ENCODE data around the gene CHST15.

CHST15 gene

DNA sequence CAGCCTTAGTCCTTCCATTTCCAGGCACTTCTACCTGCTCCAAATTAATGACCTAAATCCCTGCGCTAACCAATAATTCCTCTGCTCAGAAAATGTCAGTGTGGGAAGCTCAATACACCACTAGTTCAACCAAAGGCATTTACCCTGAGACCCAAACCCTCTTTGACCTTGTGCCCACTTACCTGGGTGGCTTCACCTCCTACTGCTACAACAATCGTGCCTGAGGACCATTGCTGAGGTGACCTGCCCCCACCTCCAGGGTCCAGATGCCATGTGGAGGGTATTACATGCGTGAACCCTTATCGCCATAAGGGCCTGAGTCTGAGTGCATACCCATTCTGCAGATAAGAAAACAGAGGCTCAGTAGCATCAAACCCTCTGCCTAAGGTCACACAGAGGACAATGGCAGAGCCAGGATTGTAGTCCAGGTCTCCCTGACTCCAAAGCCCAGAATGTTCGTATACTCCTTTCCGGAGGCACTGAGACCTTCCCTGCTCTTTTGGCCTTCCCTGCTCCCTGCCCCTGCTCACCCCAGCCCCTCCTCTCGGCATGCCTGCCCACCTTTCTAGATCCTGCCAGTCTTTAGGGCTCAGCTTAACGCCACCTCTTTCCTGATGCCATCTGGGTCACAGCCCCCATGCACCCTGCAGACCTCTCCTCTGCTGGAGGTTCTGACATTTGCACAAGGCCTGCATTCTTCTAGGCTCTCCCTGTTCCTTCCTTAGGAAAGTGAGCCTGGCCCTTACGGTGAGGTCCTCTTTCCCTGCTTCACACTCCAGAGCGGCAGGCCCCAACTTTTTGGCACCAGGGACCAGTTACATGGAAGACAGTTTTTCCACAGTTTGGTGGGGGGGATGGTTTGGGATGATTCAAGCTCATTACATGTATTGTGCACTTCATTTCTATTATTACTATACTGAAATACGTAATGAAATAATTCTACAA, 94.9 kb downstream of the CHST15 start:
- H3K9ac ChIP-seq, result peak overlapping the region; percentile 16; the same call in 1 of the 2 replicates
- no peaks in the 10 kb centered on the region for H3K79me2 ChIP-seq (ENCODE audit: insufficient read depth, low read depth)
- no peaks in the 10 kb centered on the region for H3K36me3 ChIP-seq (ENCODE audit: insufficient read depth)
- TF ChIP-seq, protein P1, sequence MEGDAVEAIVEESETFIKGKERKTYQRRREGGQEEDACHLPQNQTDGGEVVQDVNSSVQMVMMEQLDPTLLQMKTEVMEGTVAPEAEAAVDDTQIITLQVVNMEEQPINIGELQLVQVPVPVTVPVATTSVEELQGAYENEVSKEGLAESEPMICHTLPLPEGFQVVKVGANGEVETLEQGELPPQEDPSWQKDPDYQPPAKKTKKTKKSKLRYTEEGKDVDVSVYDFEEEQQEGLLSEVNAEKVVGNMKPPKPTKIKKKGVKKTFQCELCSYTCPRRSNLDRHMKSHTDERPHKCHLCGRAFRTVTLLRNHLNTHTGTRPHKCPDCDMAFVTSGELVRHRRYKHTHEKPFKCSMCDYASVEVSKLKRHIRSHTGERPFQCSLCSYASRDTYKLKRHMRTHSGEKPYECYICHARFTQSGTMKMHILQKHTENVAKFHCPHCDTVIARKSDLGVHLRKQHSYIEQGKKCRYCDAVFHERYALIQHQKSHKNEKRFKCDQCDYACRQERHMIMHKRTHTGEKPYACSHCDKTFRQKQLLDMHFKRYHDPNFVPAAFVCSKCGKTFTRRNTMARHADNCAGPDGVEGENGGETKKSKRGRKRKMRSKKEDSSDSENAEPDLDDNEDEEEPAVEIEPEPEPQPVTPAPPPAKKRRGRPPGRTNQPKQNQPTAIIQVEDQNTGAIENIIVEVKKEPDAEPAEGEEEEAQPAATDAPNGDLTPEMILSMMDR (conservative IDR thresholded peaks at IDR 0.05; ENCODE audit: low read depth, low read length), result no peak
- no peak overlapping the region for H3K4me3 ChIP-seq (IDR thresholded peaks at IDR 0.05; ENCODE audit: insufficient read depth, low read depth, low read length)
- H3K27me3 ChIP-seq (ENCODE audit: insufficient read depth, low read depth), result no peaks in the 10 kb centered on the region
- peak overlapping the region; percentile 93 for H3K27ac ChIP-seq
- peaks cover 85% of the 10 kb centered on the region for H3K4me1 ChIP-seq (ENCODE audit: low read depth, poor library complexity, severe bottlenecking)
- no peaks in the 10 kb centered on the region for H4K20me1 ChIP-seq (ENCODE audit: insufficient read depth)
- no peak overlapping the region for H2AFZ ChIP-seq (ENCODE audit: low read depth)
- H3K4me2 ChIP-seq, result peak overlapping the region; percentile 62

DNA sequence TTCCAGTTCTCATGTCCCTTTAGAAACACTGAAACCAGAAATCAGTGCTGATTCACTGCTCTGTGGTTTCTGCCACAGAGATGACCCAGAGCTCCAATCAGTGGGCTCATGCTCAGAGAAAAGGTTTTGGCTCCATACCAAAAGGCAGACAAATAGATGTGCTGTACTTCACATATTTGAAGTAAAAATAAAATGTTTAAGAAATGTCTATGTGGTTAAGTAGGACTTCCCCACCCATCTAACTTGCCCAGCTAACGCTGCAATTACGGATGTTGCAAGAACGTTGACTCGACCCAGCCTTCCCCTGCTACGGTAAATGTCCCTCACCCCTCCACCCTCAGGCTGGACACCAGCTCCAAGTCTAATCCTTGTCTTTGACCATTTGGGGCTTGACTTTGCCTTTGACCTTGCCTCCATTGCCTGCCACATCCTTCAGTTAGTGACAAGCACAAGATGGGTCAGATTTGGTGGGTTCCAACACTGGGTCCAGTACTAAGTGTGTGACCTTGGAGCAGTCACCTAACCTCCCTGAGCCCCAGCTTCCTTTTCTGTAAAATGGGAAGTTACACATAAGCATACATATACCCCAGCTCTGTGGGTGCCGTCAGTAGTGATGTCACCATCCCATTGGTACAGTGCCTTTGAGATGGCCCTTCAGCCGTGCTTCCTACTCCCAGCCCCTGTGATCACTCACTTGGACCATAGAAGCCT, 95.8 kb downstream of the CHST15 start:
- peak overlapping the region; percentile 62 for H3K4me2 ChIP-seq

DNA sequence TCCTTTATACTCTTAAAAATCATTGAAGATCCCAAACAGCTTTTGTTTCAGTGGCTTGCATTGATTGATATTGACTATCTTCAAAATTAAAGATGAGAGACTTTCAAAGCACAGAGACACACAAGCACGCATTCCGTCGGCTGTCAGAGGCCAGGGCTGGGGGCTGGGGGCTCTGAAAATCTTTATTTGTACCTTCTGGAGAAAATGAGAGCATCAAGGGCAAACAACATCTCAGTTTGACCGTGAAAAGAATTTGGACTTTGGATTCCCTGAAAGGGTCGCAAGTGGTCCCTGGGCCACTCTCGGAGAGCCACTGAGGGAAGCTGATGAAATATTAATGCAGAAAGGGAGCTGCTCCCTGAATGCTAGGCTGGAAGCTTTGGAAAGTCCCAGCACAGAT, 96.4 kb downstream of the CHST15 start:
- peak overlapping the region; percentile 56; the same call in 1 of the 2 replicates for H3K9ac ChIP-seq
- no peaks in the 10 kb centered on the region for H3K79me2 ChIP-seq (ENCODE audit: insufficient read depth, low read depth)
- no peak overlapping the region for H2AFZ ChIP-seq (ENCODE audit: low read depth)
- no peak overlapping the region for H3K4me3 ChIP-seq (IDR thresholded peaks at IDR 0.05; ENCODE audit: insufficient read depth, low read depth, low read length)
- H3K36me3 ChIP-seq (ENCODE audit: insufficient read depth), result no peaks in the 10 kb centered on the region
- H4K20me1 ChIP-seq (ENCODE audit: insufficient read depth), result no peaks in the 10 kb centered on the region
- H3K27ac ChIP-seq, result peak overlapping the region; percentile 93
- H3K4me2 ChIP-seq, result peak overlapping the region; percentile 91
- H3K27me3 ChIP-seq (ENCODE audit: insufficient read depth, low read depth), result no peaks in the 10 kb centered on the region
- TF ChIP-seq, protein P1 (conservative IDR thresholded peaks at IDR 0.05; ENCODE audit: low read depth, low read length), result no peak
- peaks cover 72% of the 10 kb centered on the region for H3K4me1 ChIP-seq (ENCODE audit: low read depth, poor library complexity, severe bottlenecking)

More for the DNA sequence above, 95.8 kb downstream of the CHST15 start:
- Histone ChIP-seq H3K27ac (peak overlapping the region; percentile 93), H2AFZ (ENCODE audit: low read depth) (no peak overlapping the region), H3K27me3 (ENCODE audit: insufficient read depth, low read depth) (no peaks in the 10 kb centered on the region), H3K4me3 (IDR thresholded peaks at IDR 0.05; ENCODE audit: insufficient read depth, low read depth, low read length) (no peak overlapping the region), H4K20me1 (ENCODE audit: insufficient read depth) (no peaks in the 10 kb centered on the region), H3K9ac (peak overlapping the region; percentile 56; the same call in 1 of the 2 replicates), H3K36me3 (ENCODE audit: insufficient read depth) (no peaks in the 10 kb centered on the region), H3K4me1 (ENCODE audit: low read depth, poor library complexity, severe bottlenecking) (peaks cover 78% of the 10 kb centered on the region), H3K79me2 (ENCODE audit: insufficient read depth, low read depth) (no peaks in the 10 kb centered on the region)
- TF ChIP-seq, protein P1 (conservative IDR thresholded peaks at IDR 0.05; ENCODE audit: low read depth, low read length), result no peak

DNA sequence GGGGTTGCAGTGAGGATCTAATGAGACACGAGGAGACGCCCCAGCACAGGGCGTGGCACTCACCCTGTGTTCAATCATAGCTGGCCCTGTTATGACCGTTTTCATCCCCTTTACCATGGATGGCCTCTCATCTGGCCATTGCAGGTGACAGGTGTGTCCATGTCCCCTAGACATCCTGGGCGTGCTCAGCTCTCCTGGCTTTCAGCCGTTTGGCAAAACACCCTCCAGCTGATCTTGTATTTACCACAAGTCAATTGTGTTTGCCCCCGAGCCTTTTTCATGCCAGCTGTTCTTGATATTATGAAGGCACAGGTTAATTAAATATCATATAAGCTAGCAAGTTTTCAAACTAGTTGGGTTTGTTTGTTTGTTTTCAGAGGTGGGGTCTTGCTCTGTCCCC, 97.1 kb downstream of the CHST15 start:
- H3K4me1 ChIP-seq (ENCODE audit: low read depth, poor library complexity, severe bottlenecking), result peaks cover 65% of the 10 kb centered on the region
- no peak overlapping the region for H2AFZ ChIP-seq (ENCODE audit: low read depth)
- H4K20me1 ChIP-seq (ENCODE audit: insufficient read depth), result no peaks in the 10 kb centered on the region
- H3K79me2 ChIP-seq (ENCODE audit: insufficient read depth, low read depth), result no peaks in the 10 kb centered on the region
- no peak overlapping the region for H3K4me3 ChIP-seq (IDR thresholded peaks at IDR 0.05; ENCODE audit: insufficient read depth, low read depth, low read length)
- TF ChIP-seq, protein P1 (conservative IDR thresholded peaks at IDR 0.05; ENCODE audit: low read depth, low read length), result no peak
- peak overlapping the region; percentile 93 for H3K27ac ChIP-seq
- peak overlapping the region; percentile 56; the same call in 1 of the 2 replicates for H3K9ac ChIP-seq
- no peaks in the 10 kb centered on the region for H3K27me3 ChIP-seq (ENCODE audit: insufficient read depth, low read depth)
- peak overlapping the region; percentile 91 for H3K4me2 ChIP-seq
- H3K36me3 ChIP-seq (ENCODE audit: insufficient read depth), result no peaks in the 10 kb centered on the region
